ENCODE data around the gene FHL3. TPM values are rescaled to one million over a fixed set of nuclear protein-coding genes. Genes with fewer than 3 reads are reported as not detected.

FHL3 gene
- total and polyA plus RNA-seq, 2 of the 8 experiments (the other 6 are each of a cell fraction or from before 2014, with no cell fraction given), result 14.3 to 35.6 TPM

- H3K56ac ChIP-seq (replicated peaks; ENCODE audit: insufficient read length, low read depth, low read length), result no peak overlapping the region
- WGBS, 2 experiments (ENCODE audit: extremely low coverage in 1 of 2, insufficient coverage in 1 of 2, insufficient read length in 1 of 2, insufficient replicate concordance in 2 of 2, low coverage in 1 of 2, low lambda C conversion rate in 2 of 2, missing lambda C conversion rate in 1 of 2), result 84% methylated on average over 20 of the region's 21 CpGs; no CpG with 5 or more reads in 1 of the 2 experiments
- no peak overlapping the region for H4K91ac ChIP-seq (replicated peaks; ENCODE audit: insufficient read length, low read length)
- H3K23me2 ChIP-seq (ENCODE audit: low read depth, low read length), result peaks cover 17% of the 10 kb centered on the region; the same call in 1 of the 2 replicates
- H4K5ac ChIP-seq (ENCODE audit: insufficient read length, low read depth, low read length), result no peak overlapping the region
- ChIA-PET POLR2A (ENCODE audit: partially characterized antibody) (interaction anchor here (0.6 to 7.6 kb wide), 8 partner anchors 11 to 457 kb away, joined by 3 to 59 read pairs (median 3); no protein-coding TSS in a partner anchor), CTCF (ENCODE audit: partially characterized antibody) (interaction anchor here (0.6 to 5.8 kb wide), 21 partner anchors 8 to 602 kb away, joined by 3 to 37 read pairs (median 3); no protein-coding TSS in a partner anchor)
- peaks cover 10 to 32% (median 24%) of the 10 kb centered on the region in 4 experiments; a peak in 6 of 7 replicates for H3K27me3 ChIP-seq (replicated peaks in 1 of 4; ENCODE audit: control insufficient read depth in 3 of 4, extremely low read depth in 1 of 4, insufficient read depth in 3 of 4, low read length in 3 of 4)
- H3K27ac ChIP-seq (ENCODE audit: low read depth, low read length), result no peak overlapping the region
- TF ChIP-seq SUZ12 (IDR thresholded peaks at IDR 0.05; ENCODE audit: low read length), result no peak
- TF ChIP-seq NANOG (IDR thresholded peaks at IDR 0.05; ENCODE audit: insufficient read depth, low read depth, low read length, poor library complexity, severe bottlenecking), result no peak
- TF ChIP-seq SIRT6 (IDR thresholded peaks at IDR 0.05; ENCODE audit: low read length), result no peak
- peaks cover 11 to 19% of the 10 kb centered on the region in 2 experiments for H4K20me1 ChIP-seq (replicated peaks in 1 of 2; ENCODE audit: control insufficient read depth in 1 of 2, insufficient read depth in 2 of 2, low read length in 2 of 2)
- no peak overlapping the region for H3K4ac ChIP-seq (replicated peaks; ENCODE audit: insufficient read length, low read depth, low read length)
- H3K4me3 ChIP-seq (ENCODE audit: extremely low read depth in 1 of 4, insufficient read depth in 2 of 4, low read depth in 3 of 4, low read length in 4 of 4), result peak overlapping the region in 2 of 4 experiments; percentile 11 to 75; a peak in 3 of 8 replicates
- H4K8ac ChIP-seq (ENCODE audit: extremely low read depth, insufficient read depth, low read length), result no peak overlapping the region
- no peak overlapping the region for H2BK20ac ChIP-seq (ENCODE audit: low read length)
- DNase-seq (ENCODE audit: low read depth in 1 of 2, low spot score in 2 of 2), result no peak
- H3K18ac ChIP-seq (ENCODE audit: extremely low read depth, low read length), result no peak overlapping the region
- no peak overlapping the region; the same call in 1 of the 2 replicates for H2AK5ac ChIP-seq (ENCODE audit: low read depth, low read length)
- H3K9ac ChIP-seq (replicated peaks in 1 of 4; ENCODE audit: extremely low read depth in 1 of 4, low read depth in 3 of 4, low read length in 3 of 4), result no peak overlapping the region
- no peak overlapping the region for H2BK15ac ChIP-seq (ENCODE audit: low read length)
- H3K4me2 ChIP-seq (ENCODE audit: insufficient read depth in 1 of 2, low read depth in 2 of 2, low read length in 2 of 2), result peak overlapping the region in 1 of 2 experiments; percentile 51; a peak in 2 of 4 replicates
- FAIRE-seq, result no peak
- peaks cover 3 to 14% (median 5%) of the 10 kb centered on the region in 4 experiments; a peak in 6 of 7 replicates for H3K4me1 ChIP-seq (replicated peaks in 1 of 4; ENCODE audit: control insufficient read depth in 3 of 4, insufficient read depth in 4 of 4, low read length in 3 of 4)
- H3K9me3 ChIP-seq (ENCODE audit: insufficient read depth in 2 of 2, low read depth in 1 of 2, low read length in 1 of 2), result no peaks in the 10 kb centered on the region; a peak in 1 of 4 replicates
- no peak overlapping the region for H2BK12ac ChIP-seq (ENCODE audit: low read depth, low read length)
- H3K23ac ChIP-seq (ENCODE audit: insufficient read length), result no peak overlapping the region
- no peak overlapping the region for H2BK5ac ChIP-seq (ENCODE audit: low read depth, low read length)
- H3K36me3 ChIP-seq (ENCODE audit: control insufficient read depth in 2 of 4, insufficient read depth in 4 of 4, low read length in 3 of 4), result peaks cover 0 to 10% (median 0%) of the 10 kb centered on the region in 4 experiments; a peak in 1 of 8 replicates
- no peak overlapping the region for H2BK120ac ChIP-seq (replicated peaks; ENCODE audit: low read depth, low read length)
- no peak overlapping the region for H3K14ac ChIP-seq (ENCODE audit: insufficient read length)
- H3K79me1 ChIP-seq (ENCODE audit: low read depth, low read length), result peaks cover 2% of the 10 kb centered on the region; the same call in 1 of the 2 replicates
- H2AFZ ChIP-seq (ENCODE audit: low read length), result no peak overlapping the region
- peaks cover 0 to 15% of the 10 kb centered on the region in 2 experiments; a peak in 3 of 4 replicates for H3K79me2 ChIP-seq (ENCODE audit: control insufficient read depth in 1 of 2, insufficient read depth in 2 of 2, low read length in 2 of 2)
Measured at GRCh38 chr1:38041936-38042834, 36.9 kb upstream of the FHL3 start.
